Ishikawa (cell line): ENCODE measurements around the gene ADTRP.

Experiments used
- CEBPB ChIP-seq: IDR thresholded peaks from 2 replicates; pipeline ENCODE4 v1.6.1; 2012
- CREB1 ChIP-seq: IDR thresholded peaks from 2 replicates; pipeline ENCODE4 v1.6.1; 2012; ENCODE audit warnings: low read depth
- EGR1 ChIP-seq: IDR thresholded peaks from 2 replicates; pipeline ENCODE4 v1.6.1; 2012
- EP300 ChIP-seq: IDR thresholded peaks from 2 replicates; pipeline ENCODE4 v1.6.1; 2012; ENCODE audit warnings: borderline replicate concordance
- FOXM1 ChIP-seq: IDR thresholded peaks from 2 replicates; pipeline ENCODE4 v1.6.1; 2012; ENCODE audit warnings: low read depth, borderline replicate concordance
- MAX ChIP-seq: IDR thresholded peaks from 2 replicates; pipeline ENCODE4 v1.6.1; 2012
- NFIC ChIP-seq: IDR thresholded peaks from 2 replicates; pipeline ENCODE4 v1.6.1; 2012
- RAD21 ChIP-seq: IDR thresholded peaks from 2 replicates; pipeline ENCODE4 v1.6.1; 2012; ENCODE audit warnings: low read depth
- REST ChIP-seq: IDR thresholded peaks from 2 replicates; pipeline ENCODE4 v1.6.1; 2012; ENCODE audit warnings: low read depth, mild to moderate bottlenecking
- TAF1 ChIP-seq: IDR thresholded peaks from 2 replicates; pipeline ENCODE4 v1.6.1; 2012; ENCODE audit warnings: low read depth, mild to moderate bottlenecking
- TCF12 ChIP-seq: IDR thresholded peaks from 2 replicates; pipeline ENCODE4 v1.6.1; 2012; ENCODE audit warnings: low read depth
- TEAD4 ChIP-seq: IDR thresholded peaks from 2 replicates; pipeline ENCODE4 v1.6.1; 2012
- USF1 ChIP-seq: IDR thresholded peaks from 2 replicates; pipeline ENCODE4 v1.6.1; 2012
- YY1 ChIP-seq: IDR thresholded peaks from 2 replicates; pipeline ENCODE4 v1.6.1; 2012; ENCODE audit warnings: low read depth
- ZBTB7A ChIP-seq: IDR thresholded peaks from 2 replicates; pipeline ENCODE4 v1.6.1; 2012; ENCODE audit warnings: low read depth

ADTRP gene

GRCh38 chr6:11705483-11705882, 73.1 kb downstream of the ADTRP start:
- no peak for TF ChIP-seq NFIC
- no peak for TF ChIP-seq TCF12
- TF ChIP-seq FOXM1: no peak
- TF ChIP-seq MAX: no peak
- no peak for TF ChIP-seq CREB1
- TF ChIP-seq CEBPB: no peak
- TF ChIP-seq ZBTB7A: no peak
- no peak for TF ChIP-seq YY1
- TF ChIP-seq TAF1: no peak
- no peak for TF ChIP-seq EGR1
- no peak for TF ChIP-seq TEAD4
- no peak for TF ChIP-seq RAD21
- no peak for TF ChIP-seq REST
- no peak for TF ChIP-seq EP300
- no peak for TF ChIP-seq USF1

GRCh38 chr6:11705069-11705468, 73.5 kb downstream of the ADTRP start:
- TF ChIP-seq TEAD4 (no peak), REST (no peak), MAX (no peak), EP300 (no peak), USF1 (no peak), CEBPB (no peak), EGR1 (no peak), TCF12 (no peak), CREB1 (no peak), NFIC (no peak), FOXM1 (no peak), RAD21 (no peak), ZBTB7A (no peak), YY1 (no peak), TAF1 (no peak)

- TF ChIP-seq EP300 (no peak), REST (no peak), USF1 (no peak), TCF12 (no peak), ZBTB7A (no peak), FOXM1 (no peak), CEBPB (no peak), RAD21 (no peak), EGR1 (no peak), YY1 (no peak), TEAD4 (no peak), CREB1 (no peak), NFIC (no peak), MAX (no peak), TAF1 (no peak)
Observed at GRCh38 chr6:11703725-11704124, 74.9 kb downstream of the ADTRP start.

- TF ChIP-seq ZBTB7A: no peak
- no peak for TF ChIP-seq EP300
- TF ChIP-seq FOXM1: no peak
Observed at GRCh38 chr6:11702500-11703130, 76.0 kb downstream of the ADTRP start.
